WTC11 (cell line): ENCODE measurements around the gene CARD9. TPM values are rescaled to one million over a fixed set of nuclear protein-coding genes. Genes with fewer than 3 reads are reported as not detected.

Experiments
- ATAC-seq: fragments of 200-7000 bp; cut with Tn5 transposase; 2 replicates; pipeline ENCODE4 v1.10.0; 2021; ENCODE audit warnings: mild to moderate bottlenecking, moderate library complexity
- CTCF ChIA-PET: fragments of 300-600 bp; sonication (Branson Sonifier 250); formaldehyde crosslinking; loops from one replicate; lab custom pipeline; 2021; ENCODE audit warnings: antibody characterized with exemption; lab: Charles Lee
- POLR2A ChIA-PET: fragments of 350-600 bp; sonication (Branson Sonifier 250); formaldehyde crosslinking; loops from one replicate; lab custom pipeline; 2021; ENCODE audit warnings: antibody characterized with exemption; lab: Charles Lee
- DNase-seq: peaks from one replicate; pipeline ENCODE4 v3.0.0; 2021; ENCODE audit warnings: low spot score
- H3K27ac Mint-ChIP-seq: 2 replicates; pipeline ENCODE4 v1.8.0; 2021; ENCODE audit warnings: mixed read lengths
- H3K27me3 Mint-ChIP-seq: 2 replicates; pipeline ENCODE4 v1.8.0; 2021; ENCODE audit warnings: low read depth, mild to moderate bottlenecking, moderate library complexity, mixed read lengths
- H3K36me3 Mint-ChIP-seq: 2 replicates; pipeline ENCODE4 v1.8.0; 2021; ENCODE audit warnings: mixed read lengths
- H3K4me1 Mint-ChIP-seq: 2 replicates; pipeline ENCODE4 v1.8.0; 2022; ENCODE audit warnings: mixed read lengths
- H3K4me3 Mint-ChIP-seq: 2 replicates; pipeline ENCODE4 v1.8.0; 2021; ENCODE audit warnings: mild to moderate bottlenecking, moderate library complexity, mixed read lengths
- H3K9me3 Mint-ChIP-seq: 2 replicates; pipeline ENCODE4 v1.8.0; 2021; ENCODE audit warnings: mixed read lengths
- ATF1 ChIP-seq: sonication (generic); formaldehyde crosslinking; IDR thresholded peaks from 2 replicates; pipeline ENCODE4 v1.8.1; 2023; ENCODE audit warnings: mild to moderate bottlenecking, moderate library complexity, missing genetic modification reagents
- FOXP1 ChIP-seq: sonication (generic); formaldehyde crosslinking; IDR thresholded peaks from 2 replicates; pipeline ENCODE4 v1.8.0; 2022; ENCODE audit warnings: missing genetic modification reagents, mild to moderate bottlenecking, moderate library complexity, borderline replicate concordance
- GABPB1 ChIP-seq: sonication (generic); formaldehyde crosslinking; IDR thresholded peaks from 2 replicates; pipeline ENCODE4 v1.8.1; 2023; ENCODE audit warnings: mild to moderate bottlenecking, missing genetic modification reagents
- HMGA2 ChIP-seq: fragments of 250-450 bp; sonication (Bioruptor Pico); IDR thresholded peaks from 2 replicates; pipeline ENCODE4 v1.4.0; 2021; ENCODE audit warnings: mild to moderate bottlenecking, moderate library complexity
- MXD4 ChIP-seq: fragments of 250-450 bp; sonication (Bioruptor Pico); IDR thresholded peaks from 2 replicates; pipeline ENCODE4 v1.8.0; 2021; ENCODE audit warnings: mild to moderate bottlenecking, moderate library complexity, borderline replicate concordance
- NFATC4 ChIP-seq: fragments of 250-450 bp; sonication (Bioruptor Pico); IDR thresholded peaks from 2 replicates; pipeline ENCODE4 v1.9.0; 2021; ENCODE audit warnings: mild to moderate bottlenecking
- NFE2L1 ChIP-seq: sonication (generic); formaldehyde crosslinking; IDR thresholded peaks from 2 replicates; pipeline ENCODE4 v1.8.1; 2023; ENCODE audit warnings: missing genetic modification reagents
- NR1H2 ChIP-seq: sonication (generic); formaldehyde crosslinking; IDR thresholded peaks from 2 replicates; pipeline ENCODE4 v1.9.0; 2021; ENCODE audit warnings: mild to moderate bottlenecking, moderate library complexity, missing genetic modification reagents
- NR3C1 ChIP-seq: sonication (generic); formaldehyde crosslinking; conservative IDR thresholded peaks from 2 replicates; pipeline ENCODE4 v1.8.1; 2023; ENCODE audit warnings: low read depth, mild to moderate bottlenecking, missing genetic modification reagents
- PRRX2 ChIP-seq: fragments of 250-450 bp; sonication (Bioruptor Pico); IDR thresholded peaks from 2 replicates; pipeline ENCODE4 v1.8.0; 2021; ENCODE audit warnings: mild to moderate bottlenecking
- RORB ChIP-seq: fragments of 250-450 bp; sonication (Bioruptor Pico); IDR thresholded peaks from 2 replicates; pipeline ENCODE4 v1.9.0; 2021; ENCODE audit warnings: mild to moderate bottlenecking
- TEAD1 ChIP-seq: sonication (generic); formaldehyde crosslinking; IDR thresholded peaks from 2 replicates; pipeline ENCODE4 v1.8.0; 2022; ENCODE audit warnings: mild to moderate bottlenecking, missing genetic modification reagents
- ZBTB21 ChIP-seq: sonication (generic); formaldehyde crosslinking; IDR thresholded peaks from 2 replicates; pipeline ENCODE4 v1.8.1; 2023; ENCODE audit warnings: mild to moderate bottlenecking, missing genetic modification reagents, borderline replicate concordance
- ZNF263 ChIP-seq: sonication (generic); formaldehyde crosslinking; IDR thresholded peaks from 2 replicates; pipeline ENCODE4 v1.8.1; 2022; ENCODE audit warnings: low read depth, mild to moderate bottlenecking, moderate library complexity, missing genetic modification reagents
- ZNF317 ChIP-seq: sonication (generic); formaldehyde crosslinking; IDR thresholded peaks from 2 replicates; pipeline ENCODE4 v1.8.1; 2023; ENCODE audit warnings: low read depth, mild to moderate bottlenecking, moderate library complexity, missing genetic modification reagents, borderline replicate concordance
- total RNA-seq: library from RNA; stranded (reverse); gene quantifications from 3 replicates; pipeline ENCODE4 v1.2.3, GENCODE V29; 2021
- TF ChIP-seq, protein P1 (sequence below): sonication (generic); formaldehyde crosslinking; IDR thresholded peaks from 2 replicates; pipeline ENCODE4 v1.8.0; 2022; ENCODE audit warnings: mild to moderate bottlenecking, missing genetic modification reagents
- TF ChIP-seq, protein P2 (sequence below): fragments of 250-450 bp; sonication (Bioruptor Pico); IDR thresholded peaks from 2 replicates; pipeline ENCODE4 v1.9.0; 2021; ENCODE audit warnings: mild to moderate bottlenecking, borderline replicate concordance
- TF ChIP-seq, protein P3 (sequence below): fragments of 250-450 bp; sonication (Bioruptor Pico); IDR thresholded peaks from 2 replicates; pipeline ENCODE4 v1.8.0; 2021; ENCODE audit warnings: mild to moderate bottlenecking
- TF ChIP-seq, protein P4 (sequence below): sonication (generic); formaldehyde crosslinking; IDR thresholded peaks from 2 replicates; pipeline ENCODE4 v1.8.0; 2022; ENCODE audit warnings: mild to moderate bottlenecking, missing genetic modification reagents
- TF ChIP-seq, protein P5 (sequence below): sonication (generic); formaldehyde crosslinking; IDR thresholded peaks from 2 replicates; pipeline ENCODE4 v1.8.0; 2023; ENCODE audit warnings: missing genetic modification reagents, mild to moderate bottlenecking, borderline replicate concordance

The CARD9 gene
- total RNA-seq, 1 experiment from 2014 or later, result 0.96 TPM

DNA sequence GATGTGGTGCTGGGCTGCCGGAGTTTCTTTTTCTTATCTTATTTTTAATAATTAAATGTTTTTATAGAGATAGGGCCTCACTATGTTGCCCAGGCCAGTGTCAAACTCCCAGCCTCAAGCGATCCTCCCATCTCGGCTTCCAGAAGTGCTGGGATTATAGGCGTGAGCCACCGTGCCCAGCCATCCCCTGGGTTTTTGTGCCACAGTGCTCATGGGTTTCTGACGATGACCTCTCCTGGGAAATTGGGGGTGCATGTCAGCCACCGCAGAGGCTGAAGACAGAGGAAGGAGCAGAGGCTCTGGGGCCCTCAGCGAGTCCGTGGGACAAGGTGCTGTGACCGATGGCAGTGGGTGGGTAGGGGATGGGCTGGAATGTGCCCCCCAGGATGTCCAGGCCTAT is 31.7 kb downstream of the CARD9 start (continued):
- no peak for TF ChIP-seq NR3C1
- TF ChIP-seq, protein P1, sequence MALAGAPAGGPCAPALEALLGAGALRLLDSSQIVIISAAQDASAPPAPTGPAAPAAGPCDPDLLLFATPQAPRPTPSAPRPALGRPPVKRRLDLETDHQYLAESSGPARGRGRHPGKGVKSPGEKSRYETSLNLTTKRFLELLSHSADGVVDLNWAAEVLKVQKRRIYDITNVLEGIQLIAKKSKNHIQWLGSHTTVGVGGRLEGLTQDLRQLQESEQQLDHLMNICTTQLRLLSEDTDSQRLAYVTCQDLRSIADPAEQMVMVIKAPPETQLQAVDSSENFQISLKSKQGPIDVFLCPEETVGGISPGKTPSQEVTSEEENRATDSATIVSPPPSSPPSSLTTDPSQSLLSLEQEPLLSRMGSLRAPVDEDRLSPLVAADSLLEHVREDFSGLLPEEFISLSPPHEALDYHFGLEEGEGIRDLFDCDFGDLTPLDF, result no peak
- no peak for TF ChIP-seq ZNF263
- TF ChIP-seq, protein P2, sequence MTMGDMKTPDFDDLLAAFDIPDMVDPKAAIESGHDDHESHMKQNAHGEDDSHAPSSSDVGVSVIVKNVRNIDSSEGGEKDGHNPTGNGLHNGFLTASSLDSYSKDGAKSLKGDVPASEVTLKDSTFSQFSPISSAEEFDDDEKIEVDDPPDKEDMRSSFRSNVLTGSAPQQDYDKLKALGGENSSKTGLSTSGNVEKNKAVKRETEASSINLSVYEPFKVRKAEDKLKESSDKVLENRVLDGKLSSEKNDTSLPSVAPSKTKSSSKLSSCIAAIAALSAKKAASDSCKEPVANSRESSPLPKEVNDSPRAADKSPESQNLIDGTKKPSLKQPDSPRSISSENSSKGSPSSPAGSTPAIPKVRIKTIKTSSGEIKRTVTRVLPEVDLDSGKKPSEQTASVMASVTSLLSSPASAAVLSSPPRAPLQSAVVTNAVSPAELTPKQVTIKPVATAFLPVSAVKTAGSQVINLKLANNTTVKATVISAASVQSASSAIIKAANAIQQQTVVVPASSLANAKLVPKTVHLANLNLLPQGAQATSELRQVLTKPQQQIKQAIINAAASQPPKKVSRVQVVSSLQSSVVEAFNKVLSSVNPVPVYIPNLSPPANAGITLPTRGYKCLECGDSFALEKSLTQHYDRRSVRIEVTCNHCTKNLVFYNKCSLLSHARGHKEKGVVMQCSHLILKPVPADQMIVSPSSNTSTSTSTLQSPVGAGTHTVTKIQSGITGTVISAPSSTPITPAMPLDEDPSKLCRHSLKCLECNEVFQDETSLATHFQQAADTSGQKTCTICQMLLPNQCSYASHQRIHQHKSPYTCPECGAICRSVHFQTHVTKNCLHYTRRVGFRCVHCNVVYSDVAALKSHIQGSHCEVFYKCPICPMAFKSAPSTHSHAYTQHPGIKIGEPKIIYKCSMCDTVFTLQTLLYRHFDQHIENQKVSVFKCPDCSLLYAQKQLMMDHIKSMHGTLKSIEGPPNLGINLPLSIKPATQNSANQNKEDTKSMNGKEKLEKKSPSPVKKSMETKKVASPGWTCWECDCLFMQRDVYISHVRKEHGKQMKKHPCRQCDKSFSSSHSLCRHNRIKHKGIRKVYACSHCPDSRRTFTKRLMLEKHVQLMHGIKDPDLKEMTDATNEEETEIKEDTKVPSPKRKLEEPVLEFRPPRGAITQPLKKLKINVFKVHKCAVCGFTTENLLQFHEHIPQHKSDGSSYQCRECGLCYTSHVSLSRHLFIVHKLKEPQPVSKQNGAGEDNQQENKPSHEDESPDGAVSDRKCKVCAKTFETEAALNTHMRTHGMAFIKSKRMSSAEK (CRISPR knock-in tag), result no peak
- no peak for TF ChIP-seq NFATC4 (CRISPR knock-in tag)
- no peak for TF ChIP-seq NFE2L1
- TF ChIP-seq ATF1 (CRISPR knock-in tag), result no peak
- TF ChIP-seq, protein P3, sequence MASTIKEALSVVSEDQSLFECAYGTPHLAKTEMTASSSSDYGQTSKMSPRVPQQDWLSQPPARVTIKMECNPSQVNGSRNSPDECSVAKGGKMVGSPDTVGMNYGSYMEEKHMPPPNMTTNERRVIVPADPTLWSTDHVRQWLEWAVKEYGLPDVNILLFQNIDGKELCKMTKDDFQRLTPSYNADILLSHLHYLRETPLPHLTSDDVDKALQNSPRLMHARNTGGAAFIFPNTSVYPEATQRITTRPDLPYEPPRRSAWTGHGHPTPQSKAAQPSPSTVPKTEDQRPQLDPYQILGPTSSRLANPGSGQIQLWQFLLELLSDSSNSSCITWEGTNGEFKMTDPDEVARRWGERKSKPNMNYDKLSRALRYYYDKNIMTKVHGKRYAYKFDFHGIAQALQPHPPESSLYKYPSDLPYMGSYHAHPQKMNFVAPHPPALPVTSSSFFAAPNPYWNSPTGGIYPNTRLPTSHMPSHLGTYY (CRISPR knock-in tag), result no peak

DNA sequence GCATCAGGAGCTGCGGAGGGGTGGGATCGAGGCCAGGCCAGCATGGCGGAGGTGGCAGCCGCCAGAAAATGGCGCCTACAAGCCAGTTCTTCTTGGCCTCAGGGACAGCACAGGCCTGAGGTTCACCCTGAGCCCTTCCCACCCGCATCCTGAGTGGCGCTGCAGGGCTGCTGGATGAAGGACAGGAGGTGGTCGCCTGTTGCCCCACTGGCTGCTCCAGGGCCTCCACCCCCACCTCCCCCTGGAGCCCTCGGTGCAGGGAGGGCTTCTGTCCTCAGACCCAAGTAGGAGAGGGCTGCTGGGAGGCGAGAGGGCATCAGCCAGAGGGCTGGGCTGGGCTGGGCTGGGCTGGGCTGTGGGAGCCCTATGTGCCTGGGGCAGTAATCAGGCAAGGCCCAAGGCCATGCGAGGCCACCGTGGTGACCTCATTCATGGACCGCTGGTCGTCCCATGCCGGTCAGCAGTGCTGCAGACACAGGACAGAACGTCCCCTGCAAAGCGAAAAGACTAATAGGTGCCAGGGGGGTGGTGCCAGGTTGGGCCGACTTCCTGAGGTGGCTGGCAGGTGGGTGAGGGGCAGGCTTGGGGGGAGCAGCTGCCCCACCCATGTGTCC is 32.3 kb downstream of the CARD9 start:
- no peak overlapping the region for H3K4me3 Mint-ChIP-seq
- ChIA-PET POLR2A (no interaction called here), CTCF (interaction anchor here (0.7 to 2.1 kb wide), 3 partner anchors 15 to 25 kb away, joined by 3 to 8 read pairs (median 6); no protein-coding TSS in a partner anchor)
- H3K9me3 Mint-ChIP-seq, result no peaks in the 10 kb centered on the region
- no peaks in the 10 kb centered on the region for H3K36me3 Mint-ChIP-seq
- H3K4me1 Mint-ChIP-seq, result no peaks in the 10 kb centered on the region
- TF ChIP-seq NR3C1, result no peak
- no peak for TF ChIP-seq RORB
- no peak for TF ChIP-seq FOXP1
- no peak for TF ChIP-seq ZBTB21
- no peak for TF ChIP-seq MXD4 (CRISPR knock-in tag)
- no peak for TF ChIP-seq TEAD1 (CRISPR knock-in tag)
- TF ChIP-seq ZNF317 (CRISPR knock-in tag), result no peak
- TF ChIP-seq, protein P4, sequence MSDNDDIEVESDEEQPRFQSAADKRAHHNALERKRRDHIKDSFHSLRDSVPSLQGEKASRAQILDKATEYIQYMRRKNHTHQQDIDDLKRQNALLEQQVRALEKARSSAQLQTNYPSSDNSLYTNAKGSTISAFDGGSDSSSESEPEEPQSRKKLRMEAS, result no peak
- no peak for TF ChIP-seq GABPB1 (CRISPR knock-in tag)
- TF ChIP-seq, protein P5, sequence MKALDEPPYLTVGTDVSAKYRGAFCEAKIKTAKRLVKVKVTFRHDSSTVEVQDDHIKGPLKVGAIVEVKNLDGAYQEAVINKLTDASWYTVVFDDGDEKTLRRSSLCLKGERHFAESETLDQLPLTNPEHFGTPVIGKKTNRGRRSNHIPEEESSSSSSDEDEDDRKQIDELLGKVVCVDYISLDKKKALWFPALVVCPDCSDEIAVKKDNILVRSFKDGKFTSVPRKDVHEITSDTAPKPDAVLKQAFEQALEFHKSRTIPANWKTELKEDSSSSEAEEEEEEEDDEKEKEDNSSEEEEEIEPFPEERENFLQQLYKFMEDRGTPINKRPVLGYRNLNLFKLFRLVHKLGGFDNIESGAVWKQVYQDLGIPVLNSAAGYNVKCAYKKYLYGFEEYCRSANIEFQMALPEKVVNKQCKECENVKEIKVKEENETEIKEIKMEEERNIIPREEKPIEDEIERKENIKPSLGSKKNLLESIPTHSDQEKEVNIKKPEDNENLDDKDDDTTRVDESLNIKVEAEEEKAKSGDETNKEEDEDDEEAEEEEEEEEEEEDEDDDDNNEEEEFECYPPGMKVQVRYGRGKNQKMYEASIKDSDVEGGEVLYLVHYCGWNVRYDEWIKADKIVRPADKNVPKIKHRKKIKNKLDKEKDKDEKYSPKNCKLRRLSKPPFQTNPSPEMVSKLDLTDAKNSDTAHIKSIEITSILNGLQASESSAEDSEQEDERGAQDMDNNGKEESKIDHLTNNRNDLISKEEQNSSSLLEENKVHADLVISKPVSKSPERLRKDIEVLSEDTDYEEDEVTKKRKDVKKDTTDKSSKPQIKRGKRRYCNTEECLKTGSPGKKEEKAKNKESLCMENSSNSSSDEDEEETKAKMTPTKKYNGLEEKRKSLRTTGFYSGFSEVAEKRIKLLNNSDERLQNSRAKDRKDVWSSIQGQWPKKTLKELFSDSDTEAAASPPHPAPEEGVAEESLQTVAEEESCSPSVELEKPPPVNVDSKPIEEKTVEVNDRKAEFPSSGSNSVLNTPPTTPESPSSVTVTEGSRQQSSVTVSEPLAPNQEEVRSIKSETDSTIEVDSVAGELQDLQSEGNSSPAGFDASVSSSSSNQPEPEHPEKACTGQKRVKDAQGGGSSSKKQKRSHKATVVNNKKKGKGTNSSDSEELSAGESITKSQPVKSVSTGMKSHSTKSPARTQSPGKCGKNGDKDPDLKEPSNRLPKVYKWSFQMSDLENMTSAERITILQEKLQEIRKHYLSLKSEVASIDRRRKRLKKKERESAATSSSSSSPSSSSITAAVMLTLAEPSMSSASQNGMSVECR (CRISPR knock-in tag), result no peak
- TF ChIP-seq NR1H2 (CRISPR knock-in tag), result no peak
- TF ChIP-seq PRRX2, result no peak
- no peak for TF ChIP-seq HMGA2
- ATAC-seq (no peak), DNase-seq (no peak)
- H3K27me3 Mint-ChIP-seq, result no peaks in the 10 kb centered on the region
- H3K27ac Mint-ChIP-seq, result no peak overlapping the region
